Cardiac muscle cell (in vitro differentiated cells and primary cell): ENCODE results near the gene HSP90B1. TPM values are rescaled to one million over a fixed set of nuclear protein-coding genes. Genes with fewer than 3 reads are reported as not detected.
A peak's percentile ranks its signal among the peaks of the same experiment; 100 is the strongest.

Experiments used
- DNase-seq, 2 donors: peaks; one replicate each; pipeline versions ENCODE4 v3.0.0 to v3.0.0-alpha.2; 2010 to 2017; ENCODE audit warnings: low read depth in 1 of 2, low spot score in 1 of 2
- H3K27ac ChIP-seq: fragments of 200-600 bp; sonication (generic); 2 replicates; pipeline ENCODE4 v1.5.1; 2016
- H3K27me3 ChIP-seq: fragments of 200-600 bp; sonication (generic); 2 replicates; pipeline ENCODE4 v1.6.0; 2016; ENCODE audit warnings: control low read depth
- H3K36me3 ChIP-seq: fragments of 200-600 bp; sonication (generic); 2 replicates; pipeline ENCODE4 v1.5.1; 2016; ENCODE audit warnings: control low read depth
- H3K4me1 ChIP-seq: fragments of 200-600 bp; sonication (generic); 2 replicates; pipeline ENCODE4 v1.8.1; 2017; ENCODE audit warnings: low read depth, mild to moderate bottlenecking, mixed run types
- H3K4me3 ChIP-seq: fragments of 200-600 bp; sonication (generic); 2 replicates; pipeline ENCODE4 v1.5.1; 2016; ENCODE audit warnings: mild to moderate bottlenecking
- H3K9me3 ChIP-seq: fragments of 200-600 bp; sonication (generic); 2 replicates; pipeline ENCODE4 v1.5.1; 2017; ENCODE audit warnings: low read depth, mild to moderate bottlenecking, control low read depth
- CTCF ChIP-seq: IDR thresholded peaks from 2 replicates; pipeline ENCODE4 v1.5.1; 2012; ENCODE audit warnings: low read depth, mild to moderate bottlenecking, low read length
- polyA plus RNA-seq: library from polyadenylated mRNA; unstranded; fragments of >200 nt; fragmentation: Nextera tagmentation; extraction: Ambion mirVana; gene quantifications from 2 replicates; pipeline ENCODE4 v1.2.1, GENCODE V29; 2016
- total RNA-seq: library from RNA; depleted of rRNA; stranded (reverse); fragments of >200 nt; gene quantifications from 2 replicates; pipeline ENCODE4 v1.2.3, GENCODE V29; 2016

HSP90B1 gene
- total and polyA plus RNA-seq, 2 experiments from 2014 or later = 386 to 1,006 TPM

- no peak for DNase-seq
- no peak for TF ChIP-seq CTCF
- Histone ChIP-seq H3K27ac (peak overlapping the region; percentile 97), H3K27me3 (no peaks in the 10 kb centered on the region), H3K9me3 (no peaks in the 10 kb centered on the region), H3K4me1 (peaks cover 28% of the 10 kb centered on the region), H3K4me3 (peak overlapping the region; percentile 53), H3K36me3 (peaks cover 32% of the 10 kb centered on the region)
These were observed 501 bp upstream of the HSP90B1 start for GRCh38 chr12:103929784-103930033.

GRCh38 chr12:103930787-103931735 is 851 bp downstream of the HSP90B1 start:
- peak; percentile 42 to 54 for DNase-seq
- Histone ChIP-seq H3K4me1 (peaks cover 32% of the 10 kb centered on the region), H3K36me3 (peaks cover 44% of the 10 kb centered on the region), H3K4me3 (peak overlapping the region; percentile 91), H3K9me3 (no peaks in the 10 kb centered on the region), H3K27ac (peak overlapping the region; percentile 97), H3K27me3 (no peaks in the 10 kb centered on the region)
- no peak for TF ChIP-seq CTCF

DNA sequence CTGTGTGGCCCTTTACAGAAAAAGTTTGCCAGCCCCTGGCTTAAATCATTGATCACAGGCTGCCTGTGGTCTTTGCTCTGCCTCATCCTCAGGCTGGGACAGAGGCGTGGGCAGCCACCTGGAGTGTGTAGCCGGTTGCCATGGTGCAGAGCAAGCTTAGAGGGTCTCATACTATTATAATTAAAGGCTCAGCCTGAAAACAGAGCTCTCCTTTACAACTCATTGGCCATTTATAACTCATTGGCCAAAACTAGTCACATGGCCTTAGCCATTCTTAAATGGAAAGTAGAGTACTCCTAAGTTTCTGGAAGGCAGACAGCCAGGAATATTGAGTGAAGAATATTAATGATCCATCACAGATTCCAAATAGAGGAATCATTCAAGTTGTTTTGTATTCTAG is 3.0 kb downstream of the HSP90B1 start:
- no peak for TF ChIP-seq CTCF
- no peak for DNase-seq
- Histone ChIP-seq H3K9me3 (no peaks in the 10 kb centered on the region), H3K4me3 (no peak overlapping the region), H3K27ac (peak overlapping the region; percentile 18), H3K27me3 (no peaks in the 10 kb centered on the region), H3K36me3 (peaks cover 64% of the 10 kb centered on the region), H3K4me1 (peaks cover 31% of the 10 kb centered on the region)

- peaks cover 20% of the 10 kb centered on the region for H3K4me1 ChIP-seq
- H3K9me3 ChIP-seq = no peaks in the 10 kb centered on the region
- H3K27me3 ChIP-seq = no peaks in the 10 kb centered on the region
- H3K27ac ChIP-seq = peak overlapping the region; percentile 31
- TF ChIP-seq CTCF = no peak
- DNase-seq = no peak
- no peak overlapping the region for H3K4me3 ChIP-seq
- peaks cover 97% of the 10 kb centered on the region for H3K36me3 ChIP-seq
These were observed 6.5 kb downstream of the HSP90B1 start for GRCh38 chr12:103936679-103937078.

- no peaks in the 10 kb centered on the region for H3K9me3 ChIP-seq
- no peaks in the 10 kb centered on the region for H3K27me3 ChIP-seq
- DNase-seq = no peak
- no peak for TF ChIP-seq CTCF
- H3K4me1 ChIP-seq = no peaks in the 10 kb centered on the region
- H3K36me3 ChIP-seq = peaks cover 97% of the 10 kb centered on the region
- peak overlapping the region; percentile 33 for H3K27ac ChIP-seq
- no peak overlapping the region for H3K4me3 ChIP-seq
These were observed 14.8 kb downstream of the HSP90B1 start for GRCh38 chr12:103944964-103945363.
